ENCODE measurements around the gene TRIM8.
"Not testable (repeated sequence)": the region's sequence is repeated elsewhere in the genome, so short reads cannot be mapped to it uniquely, and the experiment has no call there.

Gene TRIM8

GRCh38 chr10:102673819-102674511 is 29.7 kb downstream of the TRIM8 start:
- DNase-seq: no peak

DNA sequence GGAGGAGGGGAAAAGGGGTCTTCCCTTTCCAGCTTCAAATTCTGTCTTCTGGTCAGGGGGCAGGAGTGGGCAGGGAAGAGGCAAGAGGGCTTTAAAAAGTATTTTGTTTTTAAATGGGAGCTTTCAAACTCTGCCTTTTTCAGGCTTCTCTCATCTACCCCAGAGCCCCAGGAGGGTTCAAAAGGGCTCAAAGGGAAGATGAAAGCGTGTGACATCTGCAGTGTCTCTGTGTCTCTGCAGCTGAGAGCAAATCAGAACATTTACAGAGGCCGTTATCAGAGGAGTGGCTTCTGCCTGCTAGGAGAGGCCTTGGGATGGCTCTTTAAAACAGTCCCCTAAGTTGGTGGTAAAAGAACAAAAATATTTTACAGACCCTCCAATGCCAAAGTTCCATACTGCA is 30.3 kb downstream of the TRIM8 start:
- DNase-seq: no peak

GRCh38 chr10:102675011-102675665 is 30.9 kb downstream of the TRIM8 start:
- DNase-seq: no peak

DNA sequence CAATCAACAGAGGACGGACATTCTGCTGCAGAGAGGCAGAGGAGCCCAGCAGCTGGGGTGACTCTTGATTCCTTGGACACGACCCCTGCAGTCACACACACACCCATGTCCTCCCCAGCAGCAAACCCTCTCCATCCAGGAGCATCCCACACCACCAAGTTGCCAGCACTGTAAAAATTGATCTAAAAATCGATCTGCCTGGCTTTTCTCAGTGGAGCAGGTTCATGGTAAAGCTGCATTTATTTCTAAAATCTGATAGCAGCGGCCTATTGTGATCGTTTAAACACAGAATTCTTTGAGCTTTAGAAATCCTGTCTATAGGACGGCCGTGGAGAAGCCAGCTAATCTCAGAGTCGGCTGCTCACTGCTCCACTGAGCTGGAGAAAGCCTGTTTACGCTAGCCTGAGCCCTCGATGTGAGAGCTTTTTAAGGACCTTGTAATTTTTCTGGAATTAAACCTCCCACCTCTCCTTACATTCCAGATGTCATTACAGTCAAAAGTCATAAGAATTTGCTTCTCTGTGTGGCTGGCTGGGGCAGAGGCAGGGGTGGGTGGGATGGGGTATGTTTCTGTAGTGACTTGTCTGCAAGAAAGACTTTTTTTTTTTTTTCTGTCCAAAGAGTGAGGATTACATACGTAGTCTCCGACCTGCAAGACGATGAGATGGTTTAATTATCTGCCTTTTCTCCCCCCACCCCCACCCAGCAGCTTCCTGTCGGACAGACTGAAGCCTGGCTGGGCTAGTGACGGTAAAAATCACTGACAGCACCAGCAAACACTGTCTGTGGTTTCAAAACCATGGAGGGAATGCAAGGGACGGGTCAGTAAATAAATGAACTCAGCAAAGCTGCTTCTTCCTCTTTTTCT is 31.6 kb downstream of the TRIM8 start:
- DNase-seq: no peak

GRCh38 chr10:102676534-102677315 is 32.4 kb downstream of the TRIM8 start:
- DNase-seq: no peak

GRCh38 chr10:102677331-102678067 is 33.2 kb downstream of the TRIM8 start:
- no peak for DNase-seq

DNA sequence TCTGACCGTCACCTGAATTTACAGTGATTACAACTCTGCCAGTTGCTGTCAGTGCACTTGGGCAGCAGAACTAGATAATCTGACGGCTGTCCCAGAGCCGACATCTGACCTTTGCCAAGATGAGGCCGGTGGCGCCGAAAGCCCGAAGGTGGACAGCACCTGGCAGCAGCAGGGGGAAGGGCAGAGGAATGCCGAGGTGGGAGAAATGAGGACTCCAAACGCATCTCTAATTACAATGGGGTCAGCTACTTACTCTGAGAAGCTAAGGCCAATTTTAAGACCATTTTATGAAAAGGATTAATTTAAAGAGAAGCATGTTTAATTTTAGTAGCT is 33.8 kb downstream of the TRIM8 start:
- no peak for DNase-seq

- peak; percentile 9 for DNase-seq
Observed at GRCh38 chr10:102678842-102679289, 34.6 kb downstream of the TRIM8 start.

- DNase-seq: no peak
Observed at GRCh38 chr10:102679596-102679995, 35.3 kb downstream of the TRIM8 start.

DNA sequence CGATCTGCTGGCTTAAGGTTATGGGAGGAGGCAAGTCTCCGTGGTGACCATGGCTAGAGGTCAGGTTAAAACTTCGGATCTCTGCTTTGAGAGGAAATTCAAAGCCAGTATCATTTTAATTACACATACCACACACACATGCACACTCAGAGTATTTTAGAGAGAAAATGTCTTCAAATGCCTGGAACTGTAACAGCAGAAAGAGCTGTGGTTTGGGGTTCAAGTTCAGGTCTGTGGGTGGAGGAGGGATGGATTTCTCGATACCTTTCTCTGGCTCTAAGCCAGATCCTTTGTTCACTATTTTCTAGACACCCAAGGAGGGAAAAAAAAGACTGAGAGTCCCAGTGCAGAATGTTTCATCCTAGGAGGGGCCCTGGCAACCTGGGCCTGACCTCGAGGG is 37.4 kb downstream of the TRIM8 start:
- no peak for DNase-seq

- DNase-seq: no peak
Observed at GRCh38 chr10:102682416-102682815, 38.1 kb downstream of the TRIM8 start.

DNA sequence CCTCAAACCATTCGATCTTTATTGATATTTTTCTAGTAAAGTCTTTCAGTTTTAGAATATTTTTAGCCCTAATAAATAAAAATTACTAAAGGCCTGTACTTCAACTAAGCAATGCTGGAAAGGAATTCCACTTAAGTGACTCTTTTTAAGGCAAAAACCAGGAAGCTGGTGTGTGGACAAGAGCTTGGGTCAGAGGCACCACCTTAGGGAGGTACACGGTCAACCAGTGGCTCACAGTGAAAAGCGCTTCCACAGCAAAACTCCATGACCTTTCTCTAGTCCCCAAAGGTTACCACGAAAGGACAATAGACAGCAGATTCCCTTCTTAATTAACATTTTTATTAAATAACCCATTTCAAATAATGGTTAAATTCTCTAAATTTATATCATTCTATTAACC is 38.7 kb downstream of the TRIM8 start:
- no peak for DNase-seq

GRCh38 chr10:102683736-102684135 is 39.5 kb downstream of the TRIM8 start:
- DNase-seq: no peak

DNA sequence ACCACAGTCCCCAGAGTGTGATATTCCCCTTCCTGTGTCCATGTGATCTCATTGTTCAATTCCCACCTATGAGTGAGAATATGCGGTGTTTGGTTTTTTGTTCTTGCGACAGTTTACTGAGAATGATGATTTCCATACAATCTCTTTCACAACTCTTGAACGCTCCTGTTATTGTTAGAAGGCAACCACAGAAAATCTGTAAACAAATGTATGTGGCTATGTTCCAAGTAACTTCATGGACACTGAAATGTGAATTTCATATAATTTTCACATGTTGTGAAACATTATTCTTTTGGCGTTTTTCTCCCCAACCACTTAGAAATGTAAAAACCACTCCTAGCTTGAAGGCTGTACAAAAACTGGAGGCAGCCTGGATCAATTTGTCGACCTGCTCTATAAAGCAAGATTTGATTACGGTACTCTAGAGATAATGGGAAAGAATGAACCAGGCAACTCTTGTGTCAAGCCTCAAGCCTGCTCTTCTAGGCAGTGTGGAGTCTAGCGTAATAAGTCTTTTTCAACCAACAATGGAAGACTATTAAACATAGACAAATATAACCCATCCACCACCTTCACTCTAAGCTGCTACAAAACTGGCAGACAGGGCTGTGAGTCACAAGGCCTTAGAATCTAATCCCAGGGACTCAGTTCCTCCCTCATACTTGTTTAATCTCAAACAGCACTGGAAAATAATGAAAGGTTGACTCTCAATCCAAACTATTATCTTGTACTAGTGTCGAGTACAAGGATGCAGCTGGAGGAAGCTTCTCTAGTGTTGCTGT is 47.2 kb downstream of the TRIM8 start:
- DNase-seq: no peak

DNA sequence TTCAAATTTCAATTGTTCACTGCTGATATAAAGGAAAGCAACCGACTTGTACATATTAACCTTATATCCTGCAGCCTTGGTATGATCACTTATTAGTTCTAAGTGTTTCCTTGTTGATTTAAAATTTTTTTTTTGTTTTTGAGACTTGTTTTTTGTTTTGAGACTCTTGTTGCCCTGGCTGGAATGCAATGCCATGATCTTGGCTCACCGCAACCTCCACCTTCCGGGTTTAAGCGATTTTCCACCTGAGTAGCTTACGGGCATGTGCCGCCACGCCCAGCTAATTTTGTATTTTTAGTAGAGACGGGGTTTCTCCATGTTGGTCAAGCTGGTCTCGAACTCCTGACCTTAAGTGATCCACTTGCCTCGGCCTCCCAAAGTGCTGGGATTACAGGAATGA is 51.1 kb downstream of the TRIM8 start:
- not testable (repeated sequence) for DNase-seq

DNA sequence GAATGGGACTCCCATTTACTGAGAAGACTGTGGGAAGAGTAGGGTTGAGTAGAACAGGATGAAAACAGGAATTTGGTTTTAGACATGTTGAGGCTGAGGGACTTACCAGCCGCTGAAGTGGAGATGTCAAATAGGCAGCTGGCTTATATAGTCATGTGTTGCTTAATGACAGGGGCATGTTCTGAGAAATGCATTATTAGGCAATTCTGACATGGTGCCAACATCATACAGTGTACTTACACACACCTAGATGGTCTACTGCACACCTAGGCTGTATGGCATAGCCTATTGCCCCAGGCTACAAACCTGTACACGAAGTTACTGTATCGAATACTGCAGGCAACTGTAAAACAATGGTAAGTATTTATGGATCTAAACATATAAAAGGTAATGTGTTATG is 52.5 kb downstream of the TRIM8 start:
- no peak for DNase-seq

GRCh38 chr10:102698894-102699293 is 54.6 kb downstream of the TRIM8 start:
- DNase-seq: no peak

- no peak for DNase-seq
Observed at GRCh38 chr10:102701272-102701671, 57.0 kb downstream of the TRIM8 start.

DNA sequence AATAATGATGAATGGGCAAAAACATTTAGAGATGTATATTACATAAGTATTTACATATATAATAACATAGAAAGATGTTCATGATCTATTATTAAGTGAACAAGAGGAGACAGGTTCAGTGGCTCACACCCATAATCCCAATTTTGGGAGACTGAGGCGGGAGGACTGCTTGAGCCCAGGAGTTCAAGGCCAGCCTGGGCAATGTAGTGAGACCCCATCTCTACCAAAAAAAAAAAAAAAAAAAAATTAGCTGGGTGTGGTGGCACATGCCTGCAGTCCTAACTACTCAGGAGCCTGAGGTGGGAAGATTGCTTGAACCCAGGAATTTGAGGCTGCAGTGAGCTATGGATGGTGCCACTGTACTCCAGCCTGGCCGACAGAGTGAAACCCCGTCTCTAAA is 57.5 kb downstream of the TRIM8 start:
- DNase-seq: no peak

GRCh38 chr10:102702742-102703141 is 58.5 kb downstream of the TRIM8 start:
- DNase-seq: no peak

DNA sequence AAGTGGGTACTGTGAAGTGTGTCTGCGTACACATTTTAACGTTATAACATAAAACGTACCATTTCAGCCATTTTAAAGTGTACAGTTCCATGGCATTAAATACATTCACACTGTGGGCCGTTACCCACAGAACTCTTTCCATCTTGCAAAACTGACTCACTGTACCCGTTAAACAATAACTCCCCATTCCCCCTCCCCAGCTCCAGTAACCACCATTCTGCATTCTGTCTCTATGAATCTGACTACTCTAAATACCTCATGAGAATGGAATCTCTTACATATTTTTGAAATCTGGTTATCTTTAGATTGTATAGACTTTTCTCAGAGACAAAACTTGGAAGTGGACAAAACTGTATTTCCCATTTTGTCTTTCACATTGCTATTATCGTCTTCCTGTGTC is 60.6 kb downstream of the TRIM8 start:
- no peak for DNase-seq

DNA sequence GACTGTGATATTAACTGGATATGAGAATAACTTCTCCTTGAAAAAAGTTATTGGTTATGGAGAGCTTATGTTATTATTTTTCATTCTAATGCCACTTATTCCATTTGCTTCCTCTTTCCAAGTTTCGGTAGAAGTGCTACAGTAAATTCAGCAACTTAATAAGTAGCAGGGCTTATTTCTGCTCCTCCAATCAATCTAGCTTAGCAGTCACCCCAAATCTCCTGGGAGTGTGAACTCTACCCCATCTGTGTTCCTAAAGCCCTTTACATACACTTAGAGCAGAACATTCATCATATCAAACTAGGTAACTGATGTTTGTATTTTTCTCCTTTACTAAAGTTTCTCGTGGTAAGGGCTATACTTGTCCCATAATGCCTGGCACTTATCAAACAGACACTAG is 61.3 kb downstream of the TRIM8 start:
- DNase-seq: no peak
